Endothelial cell of umbilical vein (primary cell): Measurements from ENCODE around the gene ZDHHC14.

ENCODE experiments used
- EZH2 ChIP-seq: IDR thresholded peaks from 2 replicates; pipeline ENCODE4 v1.6.1; 2012; ENCODE audit warnings: borderline replicate concordance, low read depth, mild to moderate bottlenecking, moderate library complexity, low read length, inconsistent platforms; ENCODE audit not compliant: severe bottlenecking
- GATA2 ChIP-seq: IDR thresholded peaks from 2 replicates; pipeline ENCODE4 v1.7.0; 2011; ENCODE audit warnings: low read depth, mild to moderate bottlenecking, moderate library complexity, mixed read lengths, low read length; ENCODE audit not compliant: insufficient read length, insufficient read depth
- JUN ChIP-seq: IDR thresholded peaks from 2 replicates; pipeline ENCODE4 v1.6.1; 2011; ENCODE audit warnings: borderline replicate concordance, low read depth; ENCODE audit not compliant: insufficient read length, insufficient read depth
- MYC ChIP-seq: IDR thresholded peaks from one replicate; pipeline ENCODE4 v1.6.1; 2011; ENCODE audit warnings: mild to moderate bottlenecking, low read depth, low read length
- POLR2A ChIP-seq: IDR thresholded peaks from 2 replicates; pipeline ENCODE4 v1.6.1; 2012; ENCODE audit warnings: low read depth, mild to moderate bottlenecking, control low read depth, low read length
- POLR2AphosphoS5 ChIP-seq: IDR thresholded peaks from 2 replicates; pipeline ENCODE4 v1.6.1; 2012; ENCODE audit warnings: low read depth, mild to moderate bottlenecking, control low read depth, low read length, moderate library complexity; ENCODE audit not compliant: insufficient read depth
- TF ChIP-seq, protein P1 (sequence below), 2 donors: IDR thresholded peaks; 1 replicate in 1 of 2; 2 replicates in 1 of 2; pipeline ENCODE4 v1.5.1; 2011; ENCODE audit warnings: low read length in 2 of 2, mild to moderate bottlenecking in 2 of 2, moderate library complexity in 2 of 2, control low read depth in 1 of 2, inconsistent platforms in 1 of 2, low read depth in 1 of 2; ENCODE audit not compliant: insufficient read depth in 1 of 2; ENCODE audit errors: extremely low read depth in 1 of 2
- TF ChIP-seq, protein P2 (sequence below): IDR thresholded peaks from 2 replicates; pipeline ENCODE4 v1.6.1; 2011; ENCODE audit not compliant: insufficient read depth, insufficient read length

- TF ChIP-seq, protein P1, sequence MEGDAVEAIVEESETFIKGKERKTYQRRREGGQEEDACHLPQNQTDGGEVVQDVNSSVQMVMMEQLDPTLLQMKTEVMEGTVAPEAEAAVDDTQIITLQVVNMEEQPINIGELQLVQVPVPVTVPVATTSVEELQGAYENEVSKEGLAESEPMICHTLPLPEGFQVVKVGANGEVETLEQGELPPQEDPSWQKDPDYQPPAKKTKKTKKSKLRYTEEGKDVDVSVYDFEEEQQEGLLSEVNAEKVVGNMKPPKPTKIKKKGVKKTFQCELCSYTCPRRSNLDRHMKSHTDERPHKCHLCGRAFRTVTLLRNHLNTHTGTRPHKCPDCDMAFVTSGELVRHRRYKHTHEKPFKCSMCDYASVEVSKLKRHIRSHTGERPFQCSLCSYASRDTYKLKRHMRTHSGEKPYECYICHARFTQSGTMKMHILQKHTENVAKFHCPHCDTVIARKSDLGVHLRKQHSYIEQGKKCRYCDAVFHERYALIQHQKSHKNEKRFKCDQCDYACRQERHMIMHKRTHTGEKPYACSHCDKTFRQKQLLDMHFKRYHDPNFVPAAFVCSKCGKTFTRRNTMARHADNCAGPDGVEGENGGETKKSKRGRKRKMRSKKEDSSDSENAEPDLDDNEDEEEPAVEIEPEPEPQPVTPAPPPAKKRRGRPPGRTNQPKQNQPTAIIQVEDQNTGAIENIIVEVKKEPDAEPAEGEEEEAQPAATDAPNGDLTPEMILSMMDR (IDR thresholded peaks at IDR 0.05; ENCODE audit: extremely low read depth in 1 of 2, insufficient read depth in 1 of 2, low read depth in 1 of 2, low read length in 2 of 2): no peak
- no peak for TF ChIP-seq POLR2A
- no peak for TF ChIP-seq EZH2
- TF ChIP-seq JUN: no peak
- TF ChIP-seq POLR2AphosphoS5: no peak
- TF ChIP-seq, protein P2, sequence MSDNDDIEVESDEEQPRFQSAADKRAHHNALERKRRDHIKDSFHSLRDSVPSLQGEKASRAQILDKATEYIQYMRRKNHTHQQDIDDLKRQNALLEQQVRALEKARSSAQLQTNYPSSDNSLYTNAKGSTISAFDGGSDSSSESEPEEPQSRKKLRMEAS: no peak
- peak; percentile 42 for TF ChIP-seq GATA2
- no peak for TF ChIP-seq MYC
Observed at GRCh38 chr6:157456524-157456829, 75.5 kb downstream of the ZDHHC14 start.
